Central memory CD4-positive, alpha-beta T cell (primary cell): ENCODE results near the gene STX8.

Source experiments
- DNase-seq: peaks from one replicate; pipeline ENCODE4 v3.0.0; 2022

Gene STX8

GRCh38 chr17:9554715-9555114 lies 20.9 kb downstream of the STX8 start:
- DNase-seq: peak; percentile 41

GRCh38 chr17:9553596-9553995 lies 22.0 kb downstream of the STX8 start:
- DNase-seq: no peak

- no peak for DNase-seq
Measured at GRCh38 chr17:9553181-9553580, 22.4 kb downstream of the STX8 start.

GRCh38 chr17:9549215-9549614 lies 26.4 kb downstream of the STX8 start:
- DNase-seq: no peak

GRCh38 chr17:9544221-9544620 lies 31.4 kb downstream of the STX8 start:
- DNase-seq: no peak

- no peak for DNase-seq
Measured at GRCh38 chr17:9541718-9542117, 33.9 kb downstream of the STX8 start.

GRCh38 chr17:9538626-9539025 lies 37.0 kb downstream of the STX8 start:
- no peak for DNase-seq

- no peak for DNase-seq
Measured at GRCh38 chr17:9537177-9537776, 38.3 kb downstream of the STX8 start.

GRCh38 chr17:9536061-9536460 lies 39.6 kb downstream of the STX8 start:
- no peak for DNase-seq

GRCh38 chr17:9533441-9533840 lies 42.2 kb downstream of the STX8 start:
- no peak for DNase-seq

- DNase-seq: no peak
Measured at GRCh38 chr17:9532715-9533114, 42.9 kb downstream of the STX8 start.

- DNase-seq: no peak
Measured at GRCh38 chr17:9531034-9531433, 44.6 kb downstream of the STX8 start.

- no peak for DNase-seq
Measured at GRCh38 chr17:9529033-9529700, 46.5 kb downstream of the STX8 start.

GRCh38 chr17:9527788-9528187 lies 47.8 kb downstream of the STX8 start:
- DNase-seq: no peak

- DNase-seq: no peak
Measured at GRCh38 chr17:9522074-9522473, 53.5 kb downstream of the STX8 start.

- no peak for DNase-seq
Measured at GRCh38 chr17:9521062-9521461, 54.6 kb downstream of the STX8 start.

- no peak for DNase-seq
Measured at GRCh38 chr17:9520649-9521048, 55.0 kb downstream of the STX8 start.

- DNase-seq: no peak
Measured at GRCh38 chr17:9519583-9520272, 55.9 kb downstream of the STX8 start.

- peak; percentile 3 for DNase-seq
Measured at GRCh38 chr17:9517396-9517795, 58.2 kb downstream of the STX8 start.

- DNase-seq: no peak
Measured at GRCh38 chr17:9513266-9513665, 62.4 kb downstream of the STX8 start.

- no peak for DNase-seq
Measured at GRCh38 chr17:9512323-9513168, 63.1 kb downstream of the STX8 start.

GRCh38 chr17:9509236-9509816 lies 66.3 kb downstream of the STX8 start:
- no peak for DNase-seq

- no peak for DNase-seq
Measured at GRCh38 chr17:9499041-9499440, 76.6 kb downstream of the STX8 start.
